OCI-LY7 (cell line): ENCODE data around the gene ITGAV. TPM values are rescaled to one million over a fixed set of nuclear protein-coding genes. Genes with fewer than 3 reads are reported as not detected.

ENCODE experiments used
- BruUV-seq: library from RNA; stranded (reverse); fragments of 400-500 nt; replicated peaks from 2 replicates; lab custom pipeline; 2021; lab: Mats Ljungman, UMichigan
- CTCF ChIA-PET: fragments of 300-600 bp; sonication (Branson Sonifier 250); formaldehyde crosslinking; loops from one replicate; lab custom pipeline; 2022; ENCODE audit warnings: antibody characterized with exemption; ENCODE audit not compliant: unreplicated experiment; lab: Charles Lee
- POLR2A ChIA-PET: fragments of 300-600 bp; sonication (Branson Sonifier 250); formaldehyde crosslinking; loops from one replicate; lab custom pipeline; 2022; ENCODE audit warnings: antibody characterized with exemption; lab: Charles Lee
- DNase-seq: peaks from one replicate; pipeline ENCODE4 v3.0.0-alpha.2; 2015; ENCODE audit warnings: low spot score
- H2AFZ ChIP-seq: fragments of 200-600 bp; sonication (generic), shearing (Covaris generic); 2 replicates; pipeline ENCODE4 v1.6.1; 2014; ENCODE audit warnings: mild to moderate bottlenecking, antibody characterized with exemption, low read length, moderate library complexity
- H3K27ac ChIP-seq: fragments of 200-600 bp; sonication (generic); 2 replicates; pipeline ENCODE4 v1.5.1; 2014; ENCODE audit warnings: mixed run types, low read depth, mild to moderate bottlenecking, moderate library complexity, low read length, inconsistent platforms; ENCODE audit not compliant: poor library complexity, severe bottlenecking
- H3K36me3 ChIP-seq: fragments of 200-600 bp; sonication (generic); 2 replicates; pipeline ENCODE4 v1.6.1; 2014; ENCODE audit warnings: mild to moderate bottlenecking, antibody characterized with exemption, low read length, moderate library complexity, mixed read lengths; ENCODE audit not compliant: insufficient read depth
- H3K4me1 ChIP-seq: fragments of 200-600 bp; sonication (generic); 2 replicates; pipeline ENCODE4 v1.5.1; 2014; ENCODE audit warnings: mild to moderate bottlenecking, low read length; ENCODE audit not compliant: insufficient read depth, poor library complexity, severe bottlenecking
- H3K4me2 ChIP-seq: fragments of 200-600 bp; sonication (generic); 2 replicates; pipeline ENCODE4 v1.6.1; 2014; ENCODE audit warnings: mild to moderate bottlenecking, low read length
- H3K4me3 ChIP-seq: fragments of 200-600 bp; sonication (generic); 2 replicates; pipeline ENCODE4 v1.5.1; 2014; ENCODE audit warnings: mild to moderate bottlenecking, low read depth, low read length; ENCODE audit not compliant: poor library complexity, severe bottlenecking
- H3K79me2 ChIP-seq: fragments of 200-600 bp; sonication (generic); 2 replicates; pipeline ENCODE4 v1.6.1; 2016; ENCODE audit warnings: low read depth, mild to moderate bottlenecking, low read length, moderate library complexity, mixed read lengths; ENCODE audit not compliant: insufficient read depth
- H3K9me2 ChIP-seq: fragments of 200-600 bp; sonication (generic); 2 replicates; pipeline ENCODE4 v1.6.1; 2016; ENCODE audit warnings: mild to moderate bottlenecking, low read length, mixed read lengths; ENCODE audit not compliant: insufficient read depth
- H3K9me3 ChIP-seq: fragments of 200-600 bp; sonication (generic); 2 replicates; pipeline ENCODE4 v1.6.1; 2014; ENCODE audit warnings: mild to moderate bottlenecking, mixed run types, low read length, mixed read lengths
- H4K20me1 ChIP-seq: fragments of 200-600 bp; sonication (generic); 2 replicates; pipeline ENCODE4 v1.6.1; 2014; ENCODE audit warnings: mild to moderate bottlenecking, antibody characterized with exemption, low read length, moderate library complexity, mixed read lengths; ENCODE audit not compliant: insufficient read depth
- CTCF ChIP-seq: fragments of 200-600 bp; sonication (generic); conservative IDR thresholded peaks from 2 replicates; pipeline ENCODE4 v1.5.1; 2014; ENCODE audit warnings: mild to moderate bottlenecking, antibody characterized with exemption, low read length, moderate library complexity, mixed read lengths
- EZH2phosphoT487 ChIP-seq: fragments of 200-600 bp; sonication (generic); IDR thresholded peaks from 2 replicates; pipeline ENCODE4 v1.6.1; 2018; ENCODE audit warnings: low read depth, borderline replicate concordance, mild to moderate bottlenecking, mixed run types, antibody characterized with exemption, low read length, moderate library complexity, mixed read lengths
- intact Hi-C: fragments of 100-400 bp; cut with micrococcal nuclease; formaldehyde crosslinking; loops from one replicate; pipeline ENCODE4 v1.10.0; 2022; ENCODE audit not compliant: unreplicated experiment
- total RNA-seq, 2 experiments: library from RNA; depleted of rRNA in 1 of 2; stranded (reverse); fragments of >200 nt in 1 of 2; shearing (Covaris generic) in 1 of 2; gene quantifications; 2 replicates each; pipeline ENCODE4 v1.2.3, GENCODE V29; 2014 to 2022

ITGAV gene
- total RNA-seq, 2 experiments from 2014 or later, result 1.1 to 3.2 TPM

- H3K79me2 ChIP-seq, result no peaks in the 10 kb centered on the region
- no peak overlapping the region for H2AFZ ChIP-seq
- no peaks in the 10 kb centered on the region for H4K20me1 ChIP-seq
- no peaks in the 10 kb centered on the region for H3K9me2 ChIP-seq
- DNase-seq, result no peak
- POLR2A ChIA-PET, result interaction anchor here (0.5 kb wide), 1 partner anchor 47 kb away, joined by 3 read pairs; no protein-coding TSS in a partner anchor
- no peaks in the 10 kb centered on the region for H3K36me3 ChIP-seq
- intact Hi-C loops, result no loop called here
- no peak overlapping the region for H3K27ac ChIP-seq
- H3K4me1 ChIP-seq, result peaks cover 13% of the 10 kb centered on the region
- no peak overlapping the region for H3K4me2 ChIP-seq
- no TSS peak for BruUV-seq
- no peaks in the 10 kb centered on the region for H3K9me3 ChIP-seq
- CTCF ChIA-PET, result no interaction called here
- no peak for TF ChIP-seq EZH2phosphoT487
- TF ChIP-seq CTCF, result no peak
- H3K4me3 ChIP-seq, result no peak overlapping the region
Measured at GRCh38 chr2:186594001-186594722, 4.3 kb downstream of the ITGAV start.

GRCh38 chr2:186595219-186595618 lies 5.4 kb downstream of the ITGAV start:
- Histone ChIP-seq H3K36me3 (no peaks in the 10 kb centered on the region), H3K9me2 (no peaks in the 10 kb centered on the region), H3K9me3 (no peaks in the 10 kb centered on the region), H4K20me1 (no peaks in the 10 kb centered on the region), H3K4me1 (peaks cover 9% of the 10 kb centered on the region), H3K4me2 (no peak overlapping the region), H3K4me3 (no peak overlapping the region), H3K27ac (no peak overlapping the region), H3K79me2 (no peaks in the 10 kb centered on the region), H2AFZ (no peak overlapping the region)
- intact Hi-C loops, result no loop called here
- ChIA-PET CTCF (no interaction called here), POLR2A (no interaction called here)
- no TSS peak for BruUV-seq
- TF ChIP-seq CTCF (no peak), EZH2phosphoT487 (no peak)
- DNase-seq, result no peak

- Histone ChIP-seq H3K4me2 (no peak overlapping the region), H4K20me1 (no peaks in the 10 kb centered on the region), H3K4me3 (no peak overlapping the region), H3K27ac (no peak overlapping the region), H3K9me3 (no peaks in the 10 kb centered on the region), H2AFZ (no peak overlapping the region), H3K79me2 (no peaks in the 10 kb centered on the region), H3K4me1 (no peaks in the 10 kb centered on the region), H3K9me2 (no peaks in the 10 kb centered on the region), H3K36me3 (no peaks in the 10 kb centered on the region)
- intact Hi-C loops, result no loop called here
- no peak for TF ChIP-seq CTCF
- TF ChIP-seq EZH2phosphoT487, result no peak
- BruUV-seq, result no TSS peak
- POLR2A ChIA-PET, result no interaction called here
- CTCF ChIA-PET, result no interaction called here
- DNase-seq, result no peak
Measured at GRCh38 chr2:186599186-186599778, 9.4 kb downstream of the ITGAV start.
